Stomach (tissue), 4 donors: ENCODE results near the gene XRCC4.

Source experiments
- EP300 ChIP-seq: sonication (generic); formaldehyde crosslinking; IDR thresholded peaks from one replicate; pipeline ENCODE4 v1.6.1; 2017; ENCODE audit warnings: antibody characterized with exemption
- POLR2A ChIP-seq, 4 donors: fragments of 450-650 bp; IDR thresholded peaks; one replicate each; pipeline ENCODE4 v1.6.1; 2016; ENCODE audit warnings: antibody characterized with exemption in 4 of 4, control low read depth in 2 of 4, mild to moderate bottlenecking in 1 of 4, moderate library complexity in 1 of 4
- POLR2AphosphoS5 ChIP-seq, 3 donors: sonication (generic); formaldehyde crosslinking; IDR thresholded peaks; one replicate each; pipeline ENCODE4 v1.6.1; 2016; ENCODE audit warnings: antibody characterized with exemption in 3 of 3
- TF ChIP-seq, protein P1 (sequence below), 7 experiments: fragments of 450-650 bp in 4 of 7; fragments of 200-600 bp in 3 of 7; sonication (generic) in 3 of 7; IDR thresholded peaks; one replicate each; pipeline ENCODE4 v1.5.1; 2016 to 2019; ENCODE audit warnings: antibody characterized with exemption in 7 of 7, control low read depth in 2 of 7, mild to moderate bottlenecking in 1 of 7

- TF ChIP-seq, protein P1, sequence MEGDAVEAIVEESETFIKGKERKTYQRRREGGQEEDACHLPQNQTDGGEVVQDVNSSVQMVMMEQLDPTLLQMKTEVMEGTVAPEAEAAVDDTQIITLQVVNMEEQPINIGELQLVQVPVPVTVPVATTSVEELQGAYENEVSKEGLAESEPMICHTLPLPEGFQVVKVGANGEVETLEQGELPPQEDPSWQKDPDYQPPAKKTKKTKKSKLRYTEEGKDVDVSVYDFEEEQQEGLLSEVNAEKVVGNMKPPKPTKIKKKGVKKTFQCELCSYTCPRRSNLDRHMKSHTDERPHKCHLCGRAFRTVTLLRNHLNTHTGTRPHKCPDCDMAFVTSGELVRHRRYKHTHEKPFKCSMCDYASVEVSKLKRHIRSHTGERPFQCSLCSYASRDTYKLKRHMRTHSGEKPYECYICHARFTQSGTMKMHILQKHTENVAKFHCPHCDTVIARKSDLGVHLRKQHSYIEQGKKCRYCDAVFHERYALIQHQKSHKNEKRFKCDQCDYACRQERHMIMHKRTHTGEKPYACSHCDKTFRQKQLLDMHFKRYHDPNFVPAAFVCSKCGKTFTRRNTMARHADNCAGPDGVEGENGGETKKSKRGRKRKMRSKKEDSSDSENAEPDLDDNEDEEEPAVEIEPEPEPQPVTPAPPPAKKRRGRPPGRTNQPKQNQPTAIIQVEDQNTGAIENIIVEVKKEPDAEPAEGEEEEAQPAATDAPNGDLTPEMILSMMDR (IDR thresholded peaks at IDR 0.05), result no peak
- TF ChIP-seq POLR2A (IDR thresholded peaks at IDR 0.05) (no peak), POLR2AphosphoS5 (IDR thresholded peaks at IDR 0.05) (no peak), EP300 (no peak)
Observed at GRCh38 chr5:83059341-83059740, 18.0 kb upstream of the XRCC4 start.
